Skin epidermis (tissue), 12 donors: ENCODE measurements around the gene TMEM212.

ENCODE experiments used
- H3K27ac ChIP-seq, 21 experiments: fragments of 200-600 bp; sonication (generic) in 11 of 21; one replicate each; pipeline ENCODE4 v1.5.0; 2020; ENCODE audit warnings: mild to moderate bottlenecking in 3 of 21, inconsistent platforms in 2 of 21, moderate library complexity in 2 of 21
- H3K4me3 ChIP-seq, 7 experiments: fragments of 200-600 bp; sonication (generic) in 2 of 7; one replicate each; pipeline ENCODE4 v1.5.0; 2020; ENCODE audit warnings: inconsistent platforms in 2 of 7, mild to moderate bottlenecking in 2 of 7, moderate library complexity in 1 of 7

The TMEM212 gene

GRCh38 chr3:171906951-171907676, 64.0 kb downstream of the TMEM212 start:
- Histone ChIP-seq H3K4me3 (no peak overlapping the region), H3K27ac (no peak overlapping the region)

GRCh38 chr3:171907761-171908160, 64.6 kb downstream of the TMEM212 start:
- no peak overlapping the region for H3K27ac ChIP-seq
- no peak overlapping the region for H3K4me3 ChIP-seq

GRCh38 chr3:171908731-171909130, 65.6 kb downstream of the TMEM212 start:
- no peak overlapping the region for H3K4me3 ChIP-seq
- H3K27ac ChIP-seq: no peak overlapping the region
